UCSD-AML1 (cell line): ENCODE data around the gene IL18BP.

Experiments
- DNase-seq: peaks from one replicate; lab custom pipeline; 2025; ENCODE audit not compliant: unreplicated experiment; lab: John Stamatoyannopoulos, UW

The IL18BP gene

GRCh38 chr11:71996517-71996916 lies 2.2 kb upstream of the IL18BP start:
- DNase-seq, result no peak

- DNase-seq, result peak; percentile 29
Measured at GRCh38 chr11:71996946-71997345, 1.8 kb upstream of the IL18BP start.

DNA sequence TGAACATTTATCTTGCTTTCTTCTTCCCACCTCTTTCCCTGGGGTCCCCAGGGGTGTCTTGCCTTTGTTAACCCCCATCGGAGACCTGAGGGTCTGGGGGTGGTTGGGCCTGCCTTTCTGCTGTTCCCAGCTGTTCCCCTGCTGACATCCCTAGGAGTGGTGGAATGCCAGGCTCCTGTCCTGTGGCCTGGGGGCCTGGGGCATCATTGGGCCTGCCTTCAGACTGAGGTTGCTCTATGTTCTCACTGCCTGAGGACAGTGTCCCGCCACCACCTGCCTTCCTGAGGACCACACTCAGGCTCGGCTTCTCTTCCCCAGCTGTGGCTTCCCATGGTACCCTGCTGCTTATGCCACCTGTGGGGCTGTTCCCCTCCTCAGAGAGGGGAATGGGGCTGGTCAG lies 1.1 kb upstream of the IL18BP start:
- DNase-seq, result no peak

DNA sequence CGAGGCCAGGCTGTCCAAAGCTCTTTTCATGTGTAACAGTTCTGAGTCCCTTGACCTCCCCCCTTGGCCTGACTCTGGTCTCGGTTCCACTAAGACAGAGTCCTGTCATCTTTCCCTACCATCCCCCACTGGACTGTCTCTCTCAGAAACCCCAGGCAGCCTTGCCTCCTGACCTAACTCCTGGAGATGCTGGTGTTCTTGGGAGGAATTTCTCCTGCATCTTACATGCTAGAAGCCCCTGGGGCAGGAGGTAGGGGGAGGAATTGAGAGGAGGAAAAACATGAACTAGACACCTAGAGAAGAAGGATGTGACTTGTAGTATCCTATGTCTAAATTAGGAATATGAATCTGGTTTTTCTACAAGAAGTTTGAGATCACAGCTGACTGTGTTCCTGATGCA lies 648 bp upstream of the IL18BP start:
- DNase-seq, result no peak

DNA sequence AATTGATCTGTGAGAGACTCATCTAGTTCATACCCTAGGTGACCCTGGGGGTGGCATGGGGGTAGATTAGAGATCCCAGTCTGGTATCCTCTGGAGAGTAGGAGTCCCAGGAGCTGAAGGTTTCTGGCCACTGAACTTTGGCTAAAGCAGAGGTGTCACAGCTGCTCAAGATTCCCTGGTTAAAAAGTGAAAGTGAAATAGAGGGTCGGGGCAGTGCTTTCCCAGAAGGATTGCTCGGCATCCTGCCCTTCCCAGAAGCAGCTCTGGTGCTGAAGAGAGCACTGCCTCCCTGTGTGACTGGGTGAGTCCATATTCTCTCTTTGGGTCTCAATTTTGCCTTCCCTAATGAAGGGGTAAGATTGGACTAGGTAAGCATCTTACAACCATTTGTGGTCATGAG lies 653 bp downstream of the IL18BP start:
- no peak for DNase-seq

DNA sequence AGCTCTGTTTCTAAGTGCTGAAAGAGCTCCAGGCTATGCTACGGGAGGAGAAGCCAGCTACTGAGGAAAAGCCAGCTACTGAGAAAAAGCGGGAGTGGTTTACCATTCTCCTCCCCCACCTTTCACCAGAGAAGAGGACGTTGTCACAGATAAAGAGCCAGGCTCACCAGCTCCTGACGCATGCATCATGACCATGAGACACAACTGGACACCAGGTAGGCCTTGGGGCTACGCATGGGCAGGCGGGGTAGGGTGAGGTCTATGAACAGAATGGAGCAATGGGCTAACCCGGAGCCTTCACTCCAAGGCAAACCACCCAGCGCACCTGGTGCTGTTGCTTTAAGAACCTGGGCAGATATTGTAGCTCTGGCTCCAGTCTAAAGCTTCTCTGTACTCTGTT lies 1.1 kb downstream of the IL18BP start:
- DNase-seq, result no peak

DNA sequence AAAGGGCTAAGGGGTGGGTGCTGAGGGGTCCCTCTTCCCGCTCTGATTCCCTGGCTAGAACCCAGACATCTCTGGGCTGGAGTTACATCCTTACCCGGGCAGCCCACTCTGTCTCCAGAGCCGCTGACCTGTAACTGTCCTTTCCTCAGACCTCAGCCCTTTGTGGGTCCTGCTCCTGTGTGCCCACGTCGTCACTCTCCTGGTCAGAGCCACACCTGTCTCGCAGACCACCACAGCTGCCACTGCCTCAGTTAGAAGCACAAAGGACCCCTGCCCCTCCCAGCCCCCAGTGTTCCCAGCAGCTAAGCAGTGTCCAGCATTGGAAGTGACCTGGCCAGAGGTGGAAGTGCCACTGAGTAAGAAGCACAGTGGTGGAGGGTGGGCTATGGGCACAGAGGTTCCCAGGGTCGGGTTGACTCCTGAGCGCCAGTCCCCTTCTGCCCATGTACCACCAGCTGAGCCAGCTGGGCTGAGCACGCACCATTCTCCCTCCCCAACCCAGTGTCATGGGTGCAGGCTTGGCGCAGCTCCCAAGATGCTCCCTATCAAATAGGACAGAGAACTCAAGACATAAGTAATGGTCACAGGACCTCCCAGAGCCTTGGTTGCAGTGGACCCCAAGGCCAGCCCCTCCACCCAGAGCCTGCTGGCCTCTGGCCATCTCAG lies 1.6 kb downstream of the IL18BP start:
- no peak for DNase-seq

DNA sequence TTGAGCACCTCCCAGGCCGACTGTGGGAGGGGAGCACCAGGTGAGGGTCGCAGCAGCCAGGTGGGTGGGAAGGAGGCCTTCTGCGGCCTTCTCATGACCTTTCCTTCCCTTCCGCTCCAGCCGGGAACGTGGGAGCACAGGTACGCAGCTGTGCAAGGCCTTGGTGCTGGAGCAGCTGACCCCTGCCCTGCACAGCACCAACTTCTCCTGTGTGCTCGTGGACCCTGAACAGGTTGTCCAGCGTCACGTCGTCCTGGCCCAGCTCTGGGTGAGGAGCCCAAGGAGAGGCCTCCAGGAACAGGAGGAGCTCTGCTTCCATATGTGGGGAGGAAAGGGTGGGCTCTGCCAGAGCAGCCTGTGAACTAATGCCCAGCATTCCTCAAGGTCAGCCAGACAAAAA lies 2.6 kb downstream of the IL18BP start:
- DNase-seq, result no peak

DNA sequence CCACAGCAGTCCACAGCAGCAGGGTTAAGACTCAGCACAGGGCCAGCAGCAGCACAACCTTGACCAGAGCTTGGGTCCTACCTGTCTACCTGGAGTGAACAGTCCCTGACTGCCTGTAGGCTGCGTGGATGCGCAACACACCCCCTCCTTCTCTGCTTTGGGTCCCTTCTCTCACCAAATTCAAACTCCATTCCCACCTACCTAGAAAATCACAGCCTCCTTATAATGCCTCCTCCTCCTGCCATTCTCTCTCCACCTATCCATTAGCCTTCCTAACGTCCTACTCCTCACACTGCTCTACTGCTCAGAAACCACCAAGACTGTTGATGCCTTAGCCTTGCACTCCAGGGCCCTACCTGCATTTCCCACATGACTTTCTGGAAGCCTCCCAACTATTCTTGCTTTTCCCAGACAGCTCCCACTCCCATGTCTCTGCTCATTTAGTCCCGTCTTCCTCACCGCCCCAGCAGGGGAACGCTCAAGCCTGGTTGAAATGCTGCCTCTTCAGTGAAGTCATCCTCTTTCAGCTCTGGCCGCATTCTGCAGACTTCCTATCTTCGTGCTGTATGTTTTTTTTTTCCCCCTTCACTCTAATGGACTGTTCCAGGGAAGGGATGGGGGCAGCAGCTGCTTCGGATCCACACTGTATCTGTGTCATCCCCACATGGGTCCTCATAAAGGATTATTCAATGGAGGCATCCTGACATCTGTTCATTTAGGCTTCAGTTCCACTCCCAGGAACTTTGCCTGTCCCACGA lies 3.3 kb downstream of the IL18BP start:
- DNase-seq, result no peak

DNA sequence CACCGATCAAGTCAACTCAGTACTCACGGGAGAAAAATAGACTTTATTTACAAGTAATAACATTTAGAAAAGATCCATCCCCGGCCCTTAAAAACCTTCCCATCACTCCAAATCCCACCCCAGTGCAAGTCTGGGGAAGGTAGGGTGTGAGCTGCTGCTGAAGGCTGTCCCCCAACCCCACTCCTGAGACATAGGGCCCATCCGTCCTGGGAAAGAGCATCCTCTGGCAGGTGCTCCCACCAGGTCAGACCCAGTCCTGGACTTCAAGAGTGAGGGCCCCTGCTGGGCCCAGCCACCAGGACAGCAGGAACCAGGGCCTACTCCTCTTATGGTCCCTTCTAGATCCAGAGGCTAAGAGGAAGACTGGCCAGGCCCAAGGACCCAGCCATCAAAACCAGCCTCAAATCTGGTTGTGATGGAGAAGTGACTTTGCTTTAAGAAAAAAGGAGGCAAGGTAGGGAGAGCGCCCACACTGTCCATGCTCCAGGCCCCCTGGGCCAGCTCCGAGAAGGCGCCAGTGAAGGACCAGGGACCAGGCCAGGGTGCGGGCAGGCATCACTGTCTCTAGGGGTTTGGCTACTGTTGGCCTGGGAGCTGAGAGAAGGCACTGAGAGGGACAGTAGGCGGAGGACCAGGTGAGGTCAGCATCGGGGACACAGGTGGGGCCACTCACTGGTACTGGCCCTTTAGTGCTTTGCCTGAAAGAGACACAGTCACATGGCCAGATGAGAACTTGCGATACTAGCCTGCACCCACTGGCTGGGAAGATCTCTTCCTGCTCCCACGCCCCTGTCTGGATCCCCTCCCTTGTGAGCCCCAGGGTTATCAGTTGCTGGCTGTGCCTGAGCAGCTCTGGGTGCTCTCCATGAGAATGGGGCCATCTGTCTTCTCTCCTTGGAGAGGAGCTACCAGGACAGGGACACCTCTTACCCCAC lies 4.4 kb downstream of the IL18BP start:
- no peak for DNase-seq

DNA sequence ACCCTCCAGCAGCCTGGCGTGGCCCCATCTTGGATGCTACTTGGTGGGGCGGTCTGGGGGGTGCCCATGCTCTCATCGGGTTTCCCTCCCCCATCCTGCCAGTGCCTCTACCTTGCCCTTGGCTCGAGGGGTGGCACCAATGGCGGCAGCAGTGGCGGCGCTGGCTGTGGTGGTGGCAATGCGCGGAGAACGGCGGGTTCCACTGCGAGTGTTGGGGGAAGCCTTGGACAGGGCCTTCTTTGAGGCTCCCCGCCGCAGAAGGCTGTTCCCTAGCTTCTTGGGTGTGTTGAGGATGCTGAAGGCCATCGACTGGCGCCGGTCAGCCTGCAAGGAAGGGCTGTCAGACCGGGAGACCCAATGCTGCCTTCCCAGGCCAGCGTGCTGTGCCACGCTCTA lies 5.1 kb downstream of the IL18BP start:
- no peak for DNase-seq

GRCh38 chr11:72004515-72005346 lies 6.0 kb downstream of the IL18BP start:
- DNase-seq, result no peak

- DNase-seq, result no peak
Measured at GRCh38 chr11:72005347-72006260, 6.9 kb downstream of the IL18BP start.

GRCh38 chr11:72006309-72007088 lies 7.8 kb downstream of the IL18BP start:
- DNase-seq, result no peak

- no peak for DNase-seq
Measured at GRCh38 chr11:72007089-72007476, 8.4 kb downstream of the IL18BP start.

DNA sequence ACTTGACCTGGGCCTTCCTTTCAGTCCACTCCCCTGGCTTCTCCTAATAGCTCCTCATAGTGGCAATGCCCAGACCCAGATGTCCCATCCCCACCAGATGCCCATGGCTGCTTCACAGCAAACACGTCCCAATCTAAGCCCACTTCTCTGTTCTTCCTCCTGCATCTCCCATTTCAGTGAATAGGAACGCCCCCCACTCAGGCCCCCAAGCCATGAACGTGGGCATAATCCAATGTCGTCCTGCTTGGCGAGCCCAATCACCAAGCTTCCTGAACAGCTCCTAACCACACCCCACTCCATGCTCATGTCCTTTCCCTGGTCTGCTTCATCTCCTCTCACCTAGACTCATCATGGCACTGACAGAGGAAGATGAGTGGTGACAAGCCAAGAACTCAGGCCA lies 8.9 kb downstream of the IL18BP start:
- DNase-seq, result no peak

GRCh38 chr11:72008728-72009127 lies 10.0 kb downstream of the IL18BP start:
- DNase-seq, result no peak

GRCh38 chr11:72009156-72009555 lies 10.4 kb downstream of the IL18BP start:
- no peak for DNase-seq
